SK-MEL-5 (cell line): ENCODE results near the gene CFAP45. TPM values are rescaled to one million over a fixed set of nuclear protein-coding genes. Genes with fewer than 3 reads are reported as not detected.

Experiments
- DNase-seq: peaks from one replicate; pipeline ENCODE4 v3.0.0-alpha.2; 2016; ENCODE audit warnings: low read depth, low spot score
- in situ Hi-C: cut with HindIII; loops from 2 replicates; pipeline ENCODE4 v1.10.0; 2016; ENCODE audit warnings: low sequenced_read_pairs, high pct_unique_total_duplicates, low pct_unique_long_range_greater_than_20kb
- total RNA-seq: library from RNA; depleted of rRNA; stranded (reverse); fragments of >200 nt; shearing (Covaris generic); gene quantifications from 2 replicates; pipeline ENCODE4 v1.2.3, GENCODE V29; 2014

CFAP45 gene
- total RNA-seq, 1 experiment from 2014 or later, result 0.13 TPM

DNA sequence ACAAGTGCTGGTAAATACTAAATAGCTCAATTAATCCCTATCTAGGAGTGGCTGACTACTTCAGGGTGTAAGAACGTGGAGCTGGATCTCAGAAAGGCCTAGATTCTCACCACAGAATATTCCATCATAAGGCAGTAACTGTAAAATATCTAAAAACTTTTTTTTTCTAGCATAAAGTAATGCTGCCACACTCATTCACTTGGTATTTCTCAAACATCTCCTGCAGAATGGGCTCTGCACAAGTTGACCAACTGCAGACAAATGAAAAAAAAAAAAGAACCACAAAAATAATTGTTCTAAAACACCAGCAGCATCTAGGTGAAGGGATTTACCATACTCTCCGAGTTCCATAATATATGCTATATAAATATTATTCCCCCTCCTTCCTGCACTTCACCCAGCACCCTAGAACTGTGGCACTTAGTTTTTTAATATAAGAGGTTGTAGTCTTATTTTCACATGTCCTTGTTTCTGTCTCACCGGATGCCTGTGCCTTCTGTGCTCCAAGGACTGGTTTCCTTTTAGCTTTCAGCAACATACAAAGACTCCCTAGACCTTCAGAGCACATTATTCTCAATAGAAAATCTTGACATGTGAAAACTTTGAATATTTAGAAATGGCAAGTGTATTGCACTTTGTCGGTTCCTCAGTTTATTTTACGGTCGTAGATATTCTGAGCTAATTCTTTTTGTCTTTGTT, 46.4 kb downstream of the CFAP45 start:
- in situ Hi-C loops, result no loop called here
- no peak for DNase-seq

GRCh38 chr1:159851407-159851806, 48.6 kb downstream of the CFAP45 start:
- in situ Hi-C loops, result no loop called here
- DNase-seq, result peak; percentile 23

DNA sequence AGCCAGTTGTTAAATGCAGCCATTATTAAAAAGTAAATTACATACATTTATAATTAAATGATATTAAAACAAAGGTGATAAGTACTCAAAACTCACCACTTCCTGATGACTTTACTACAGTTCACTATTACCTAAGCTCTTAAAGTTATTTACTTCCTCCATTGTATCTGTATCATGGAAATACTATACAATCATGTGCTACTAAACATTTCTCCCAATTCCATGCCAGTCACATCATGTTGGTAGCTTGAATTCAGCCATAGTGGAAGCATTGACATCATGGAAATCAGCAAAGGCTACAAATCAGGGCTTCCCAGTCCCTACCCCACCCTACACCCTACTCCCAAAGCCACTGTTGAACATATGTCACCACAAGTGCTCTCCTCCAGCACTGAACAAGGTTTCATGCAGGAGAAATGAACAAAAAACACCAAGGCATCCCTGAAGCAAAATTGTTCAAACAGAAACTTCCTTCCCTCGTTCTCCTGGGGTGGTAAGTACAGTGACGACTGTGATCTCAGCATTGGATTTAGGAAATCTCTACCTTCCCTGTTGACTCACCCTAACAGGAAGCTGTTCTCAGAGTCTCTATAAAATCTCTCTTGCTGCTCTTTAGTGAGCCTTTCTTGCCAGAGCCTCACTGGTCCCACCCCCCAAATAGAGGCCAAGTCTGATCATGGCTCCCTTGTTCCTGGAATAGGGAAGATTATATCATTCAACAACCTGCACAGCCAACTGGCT, 50.2 kb downstream of the CFAP45 start:
- in situ Hi-C loops, result no loop called here
- no peak for DNase-seq

DNA sequence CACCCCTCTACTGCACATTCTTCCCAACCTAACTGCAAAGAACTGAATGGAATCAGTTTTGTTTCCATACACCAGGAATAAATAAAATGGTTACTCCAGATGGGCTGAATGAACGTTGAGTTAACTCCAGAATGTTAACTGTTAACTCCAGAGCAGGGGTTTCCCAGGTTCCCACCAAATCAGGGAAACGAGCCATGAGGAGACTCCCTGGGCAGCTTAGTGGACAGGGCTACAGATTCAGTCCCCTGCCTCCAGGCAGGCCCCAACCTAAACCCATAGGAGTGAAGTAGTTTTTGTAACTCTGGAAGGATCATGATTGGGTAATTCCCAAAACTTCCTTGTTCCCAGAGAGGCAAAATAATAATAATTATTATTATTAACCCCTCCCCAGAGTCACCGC, 51.6 kb downstream of the CFAP45 start:
- no peak for DNase-seq
- in situ Hi-C loops, result no loop called here

DNA sequence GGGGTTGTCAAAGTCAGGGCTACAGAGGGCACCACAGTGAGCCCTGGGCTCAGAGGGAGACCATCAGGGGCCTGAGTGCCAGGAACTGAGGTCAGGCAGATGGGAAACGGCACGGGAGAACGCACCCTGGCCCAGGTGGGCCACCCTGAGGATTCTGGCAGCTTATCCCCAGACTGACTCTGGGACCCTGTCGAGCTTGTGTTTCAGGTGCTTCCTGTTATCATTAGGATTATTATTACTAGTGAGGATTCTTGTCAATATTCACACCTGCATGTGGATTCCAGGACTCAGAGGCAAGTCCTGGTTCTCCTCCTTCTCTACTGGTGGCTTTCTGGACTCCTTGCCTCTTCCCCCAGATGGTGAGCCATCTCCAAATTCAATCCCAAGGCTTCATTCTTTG, 52.7 kb downstream of the CFAP45 start:
- in situ Hi-C loops, result no loop called here
- no peak for DNase-seq

- DNase-seq, result no peak
- in situ Hi-C loops, result no loop called here
These were observed 54.0 kb downstream of the CFAP45 start for GRCh38 chr1:159845751-159846629.

GRCh38 chr1:159843459-159843858, 56.5 kb downstream of the CFAP45 start:
- no peak for DNase-seq
- in situ Hi-C loops, result no loop called here

DNA sequence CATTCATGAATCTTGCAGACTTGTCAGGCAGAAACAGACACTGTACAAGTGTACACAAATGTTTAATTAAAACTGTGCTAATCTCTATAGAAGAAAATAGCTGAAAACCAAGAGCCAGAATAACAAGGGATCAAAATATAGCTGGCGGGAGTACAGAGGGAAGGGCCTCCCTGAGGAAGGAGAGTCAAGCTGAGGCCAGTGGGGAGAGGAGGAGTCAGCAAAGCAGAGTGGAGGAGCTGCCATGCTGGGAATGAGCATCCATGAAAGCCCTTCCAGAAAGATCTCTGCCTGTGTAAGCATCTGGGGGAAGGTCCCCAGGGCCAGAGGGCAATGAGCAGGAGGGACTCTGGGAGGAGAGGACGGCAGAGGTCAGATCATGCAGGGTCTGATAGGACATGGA, 58.2 kb downstream of the CFAP45 start:
- in situ Hi-C loops, result no loop called here

DNA sequence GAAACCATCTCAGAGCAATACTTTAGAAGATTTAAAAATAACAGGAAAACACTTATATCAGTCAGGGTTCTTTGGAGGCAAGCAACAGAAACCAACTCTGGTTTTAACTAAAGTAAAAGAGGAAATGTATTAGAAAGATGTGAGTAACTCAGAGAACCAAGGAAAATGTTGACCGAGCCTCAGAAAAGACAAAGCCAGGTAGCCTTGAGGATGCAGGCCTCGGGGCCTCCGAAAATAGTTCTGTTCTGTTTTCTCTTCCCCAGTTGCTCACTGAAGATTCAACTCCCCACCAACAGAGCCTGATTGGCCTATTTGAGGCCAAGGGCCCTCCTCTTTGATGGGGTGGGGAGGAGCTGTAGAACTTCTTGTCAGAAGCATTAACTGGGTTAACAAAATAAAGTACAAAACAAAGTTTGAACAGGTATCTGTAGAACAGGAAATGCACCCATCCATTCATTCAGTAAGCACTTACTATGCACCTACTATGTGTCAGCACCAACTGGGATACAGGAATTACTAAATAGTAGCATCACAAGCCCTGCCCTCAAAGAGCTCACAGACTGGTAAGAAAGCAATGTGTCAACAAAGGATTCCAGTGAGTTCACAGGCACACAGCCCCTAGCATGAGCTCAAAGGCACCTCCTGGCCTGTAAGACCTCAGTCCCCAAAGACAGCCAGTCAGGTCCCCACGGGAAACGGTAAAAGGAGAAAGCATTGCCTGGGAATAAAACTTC, 60.7 kb downstream of the CFAP45 start:
- DNase-seq, result no peak
- in situ Hi-C loops, result no loop called here

More for the DNA sequence above, 58.2 kb downstream of the CFAP45 start:
- no peak for DNase-seq

GRCh38 chr1:159838715-159839114, 61.2 kb downstream of the CFAP45 start:
- DNase-seq, result no peak
- in situ Hi-C loops, result no loop called here

- in situ Hi-C loops, result no loop called here
- peak; percentile 33 for DNase-seq
These were observed 64.0 kb downstream of the CFAP45 start for GRCh38 chr1:159835862-159836525.

DNA sequence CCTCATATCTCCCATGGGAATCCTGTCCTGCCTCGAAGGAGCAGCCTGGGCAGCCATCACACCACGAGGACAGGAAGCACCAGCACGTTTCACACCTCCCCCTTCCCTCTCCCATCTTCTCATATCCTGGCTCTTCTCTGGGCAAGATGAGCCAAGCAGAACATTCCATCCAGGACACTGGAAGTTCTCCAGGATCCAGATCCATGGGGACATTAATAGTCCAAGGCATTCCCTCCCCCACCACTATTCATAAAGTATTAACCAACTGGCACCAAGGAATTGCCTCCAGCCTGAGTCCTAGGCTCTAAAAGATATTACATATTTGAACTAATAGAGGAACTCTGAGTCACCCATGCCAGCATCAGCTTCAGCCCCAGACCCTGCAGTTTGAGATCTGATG, 64.6 kb downstream of the CFAP45 start:
- in situ Hi-C loops, result no loop called here
- no peak for DNase-seq

DNA sequence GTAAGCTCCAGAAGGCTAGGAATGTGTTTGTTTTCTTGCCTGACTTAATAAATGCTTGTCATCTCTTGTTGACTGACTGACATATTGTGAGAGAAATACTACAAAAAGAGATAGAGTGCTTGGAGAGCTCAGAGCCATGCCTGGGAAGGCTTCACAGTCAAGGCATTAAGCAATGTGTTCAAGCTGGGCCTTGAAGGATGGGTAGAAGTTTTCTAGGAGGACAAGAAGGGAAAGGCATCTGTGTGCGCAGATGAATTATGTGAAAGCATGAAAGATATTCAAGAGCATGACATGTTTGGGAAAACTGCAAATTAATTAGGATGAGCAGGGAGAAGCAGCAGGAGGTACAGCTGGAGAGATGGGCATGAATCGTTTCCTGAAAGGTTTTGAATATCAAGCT, 67.7 kb downstream of the CFAP45 start:
- in situ Hi-C loops, result no loop called here
- no peak for DNase-seq

GRCh38 chr1:159831412-159832141, 68.4 kb downstream of the CFAP45 start:
- in situ Hi-C loops, result no loop called here
- no peak for DNase-seq

DNA sequence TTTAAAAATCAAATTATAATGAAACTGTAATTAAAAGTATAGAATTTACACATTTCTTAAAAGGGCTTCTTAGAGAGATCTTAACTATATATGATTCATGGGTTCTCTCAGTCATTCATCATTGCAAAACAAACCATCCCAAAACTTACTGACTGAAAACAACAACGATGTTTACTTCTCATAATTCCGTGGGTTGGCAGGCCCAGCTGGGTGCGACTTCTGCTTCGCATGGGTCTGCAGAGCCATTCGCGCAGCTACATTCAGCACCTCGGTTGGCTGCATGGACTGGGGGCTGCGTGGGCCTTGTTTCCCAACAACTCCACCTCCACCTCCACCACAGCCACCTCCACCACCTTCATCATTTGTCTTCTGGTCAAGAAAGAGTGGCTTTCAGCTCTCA, 69.2 kb downstream of the CFAP45 start:
- in situ Hi-C loops, result no loop called here
- DNase-seq, result no peak

GRCh38 chr1:159829822-159830465, 70.0 kb downstream of the CFAP45 start:
- in situ Hi-C loops, result no loop called here
- no peak for DNase-seq
